Activated naive CD8-positive, alpha-beta T cell treated with anti-CD3 and anti-CD28 coated beads for 36 hours (primary cell): ENCODE data around the gene DOCK4. TPM values are rescaled to one million over a fixed set of nuclear protein-coding genes. Genes with fewer than 3 reads are reported as not detected.

Experiments used
- DNase-seq: peaks from one replicate; pipeline ENCODE4 v3.0.0; 2021
- H3K27ac Mint-ChIP-seq: one replicate; pipeline ENCODE4 v1.8.0; 2022; ENCODE audit warnings: mild to moderate bottlenecking, moderate library complexity, mixed read lengths
- H3K27me3 Mint-ChIP-seq: one replicate; pipeline ENCODE4 v1.8.0; 2022; ENCODE audit warnings: mild to moderate bottlenecking, mixed read lengths
- H3K36me3 Mint-ChIP-seq: one replicate; pipeline ENCODE4 v1.8.0; 2021; ENCODE audit warnings: mild to moderate bottlenecking, mixed read lengths
- H3K4me1 Mint-ChIP-seq: one replicate; pipeline ENCODE4 v1.8.0; 2021; ENCODE audit warnings: mixed read lengths
- H3K4me3 Mint-ChIP-seq: one replicate; pipeline ENCODE4 v1.8.0; 2022; ENCODE audit warnings: mild to moderate bottlenecking, moderate library complexity, mixed read lengths
- H3K9me3 Mint-ChIP-seq: one replicate; pipeline ENCODE4 v1.8.0; 2022; ENCODE audit warnings: mixed read lengths
- total RNA-seq, 2 experiments: library from RNA; stranded (reverse); gene quantifications; one replicate each; pipeline ENCODE4 v1.2.3, GENCODE V29; 2021

Gene DOCK4
- total RNA-seq, 2 experiments from 2014 or later = 0.28 to 0.29 TPM

DNA sequence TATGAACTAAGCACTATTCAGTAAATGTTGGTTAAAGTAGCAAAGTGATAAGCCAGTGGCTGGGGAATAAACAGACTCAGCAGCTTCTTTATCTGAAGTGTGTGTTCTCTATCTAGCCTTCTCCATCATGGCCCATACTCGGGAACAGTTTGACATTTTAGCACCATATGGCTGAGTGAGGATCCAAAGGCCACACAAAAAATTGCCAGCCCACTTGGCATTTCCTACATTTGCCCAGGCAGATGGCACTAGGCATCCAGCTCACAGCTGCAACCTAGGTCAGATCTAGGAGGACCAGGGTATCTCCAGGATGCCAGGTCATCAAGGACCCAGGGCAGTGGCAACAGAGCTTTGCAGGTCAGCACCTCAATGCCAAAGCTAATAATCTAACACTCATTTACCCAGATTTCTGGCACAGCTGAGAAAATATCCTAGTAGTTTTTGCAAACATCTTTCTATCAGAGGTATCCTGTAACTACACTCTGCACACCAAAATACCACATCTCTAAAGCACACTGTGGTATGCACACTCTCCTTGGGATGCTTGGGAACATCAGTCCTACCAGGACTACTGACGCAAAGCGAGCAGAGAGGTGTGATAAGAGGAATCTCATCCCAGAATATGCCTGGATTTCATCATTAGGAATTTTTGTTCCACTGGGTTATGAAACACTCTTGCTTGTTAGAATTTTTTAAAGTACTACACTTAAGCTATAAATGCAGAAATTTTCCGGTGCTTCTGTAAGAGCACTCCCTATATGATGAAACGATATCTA, 61.7 kb downstream of the DOCK4 start:
- Mint-ChIP-seq H3K27ac (no peak overlapping the region), H3K27me3 (no peaks in the 10 kb centered on the region), H3K4me1 (no peaks in the 10 kb centered on the region), H3K9me3 (no peaks in the 10 kb centered on the region), H3K4me3 (no peak overlapping the region), H3K36me3 (no peaks in the 10 kb centered on the region)
- no peak for DNase-seq

DNA sequence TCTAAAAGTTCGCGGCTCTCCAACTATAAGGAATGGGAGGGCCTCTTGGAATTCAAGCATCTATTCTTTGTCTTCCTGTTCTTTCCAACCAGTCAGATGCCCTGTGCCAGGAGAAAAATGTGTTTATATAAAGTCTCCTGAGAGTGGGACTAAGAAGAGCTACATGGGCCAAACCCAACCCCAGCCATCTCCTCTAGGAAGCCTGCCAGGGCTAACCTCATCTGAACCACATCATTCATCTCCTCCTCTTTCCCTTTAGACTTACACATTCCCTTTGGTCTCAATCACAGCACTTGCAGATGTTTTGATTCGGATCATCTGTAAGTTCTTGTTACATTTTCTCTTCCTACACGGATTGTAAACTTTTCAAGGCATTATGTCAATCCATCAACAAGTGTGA, 62.6 kb downstream of the DOCK4 start:
- DNase-seq = no peak
- H3K27ac Mint-ChIP-seq = no peak overlapping the region
- H3K27me3 Mint-ChIP-seq = no peaks in the 10 kb centered on the region
- H3K4me3 Mint-ChIP-seq = no peak overlapping the region
- no peaks in the 10 kb centered on the region for H3K36me3 Mint-ChIP-seq
- no peaks in the 10 kb centered on the region for H3K9me3 Mint-ChIP-seq
- no peaks in the 10 kb centered on the region for H3K4me1 Mint-ChIP-seq

DNA sequence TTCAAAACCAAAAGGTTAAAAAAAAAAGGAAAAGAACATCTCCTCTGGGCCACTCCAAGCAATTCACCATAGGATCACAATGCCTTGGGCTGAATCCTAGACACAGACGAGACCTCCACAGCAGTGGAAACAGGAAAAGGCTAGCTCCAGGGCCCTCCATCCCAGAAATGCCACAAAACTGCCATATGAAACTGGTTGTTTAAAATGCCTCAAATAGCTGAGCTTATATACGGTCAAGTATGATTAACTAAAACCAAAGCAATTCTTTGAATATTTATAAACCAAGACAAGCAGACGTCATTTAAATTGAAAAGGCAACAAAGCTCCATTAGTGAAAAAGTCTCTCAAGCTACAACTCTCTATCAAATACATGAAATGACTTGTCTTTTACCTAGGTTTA, 63.1 kb downstream of the DOCK4 start:
- no peaks in the 10 kb centered on the region for H3K9me3 Mint-ChIP-seq

DNA sequence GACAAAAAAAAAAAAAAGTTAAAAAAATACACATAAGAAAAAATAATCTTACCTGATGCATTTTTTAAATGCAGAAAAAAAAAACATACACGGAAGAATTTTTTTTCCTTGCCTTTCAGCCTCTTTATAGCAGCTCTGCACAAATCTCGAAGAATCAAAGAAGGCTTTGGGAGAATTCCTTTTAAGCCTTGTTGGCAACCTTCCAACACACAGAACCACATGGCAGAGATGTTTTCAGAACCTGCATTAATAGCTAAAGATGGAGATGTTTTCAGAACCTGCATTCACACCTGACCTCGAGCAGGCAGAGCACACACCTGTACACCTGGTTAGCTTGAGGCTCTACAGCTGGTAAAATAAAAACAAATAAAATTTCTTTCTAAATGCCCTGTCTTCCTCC, 65.6 kb downstream of the DOCK4 start:
- Mint-ChIP-seq H3K4me1 (no peaks in the 10 kb centered on the region), H3K27ac (no peak overlapping the region), H3K4me3 (no peak overlapping the region), H3K27me3 (no peaks in the 10 kb centered on the region), H3K36me3 (no peaks in the 10 kb centered on the region), H3K9me3 (no peaks in the 10 kb centered on the region)
- DNase-seq = no peak

More for the DNA sequence above, 63.1 kb downstream of the DOCK4 start:
- Mint-ChIP-seq H3K4me3 (no peak overlapping the region), H3K36me3 (no peaks in the 10 kb centered on the region), H3K4me1 (no peaks in the 10 kb centered on the region), H3K27ac (no peak overlapping the region), H3K27me3 (no peaks in the 10 kb centered on the region)
- DNase-seq = no peak

DNA sequence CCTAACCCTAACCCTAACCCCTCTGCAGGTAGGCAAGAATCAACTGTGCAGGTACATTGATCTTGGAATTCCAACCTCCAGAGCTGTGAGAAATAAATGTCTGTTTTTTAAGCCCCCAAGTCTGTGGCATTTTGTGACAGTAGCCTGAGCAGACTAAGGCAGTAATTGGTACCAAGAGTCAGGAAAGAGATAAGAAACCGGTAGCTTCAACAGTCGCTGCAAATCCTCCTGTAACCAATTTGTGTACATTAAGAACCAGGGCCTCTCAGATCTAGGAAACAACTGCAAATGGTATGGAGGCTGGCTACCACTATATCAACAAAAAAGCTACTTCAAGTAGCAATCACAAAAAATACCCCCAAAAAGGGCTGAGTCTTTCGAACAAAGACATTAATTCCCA, 67.3 kb downstream of the DOCK4 start:
- H3K36me3 Mint-ChIP-seq = no peaks in the 10 kb centered on the region
- no peak overlapping the region for H3K27ac Mint-ChIP-seq
- H3K9me3 Mint-ChIP-seq = no peaks in the 10 kb centered on the region
- DNase-seq = no peak
- no peaks in the 10 kb centered on the region for H3K4me1 Mint-ChIP-seq
- H3K27me3 Mint-ChIP-seq = no peaks in the 10 kb centered on the region
- H3K4me3 Mint-ChIP-seq = no peak overlapping the region

DNA sequence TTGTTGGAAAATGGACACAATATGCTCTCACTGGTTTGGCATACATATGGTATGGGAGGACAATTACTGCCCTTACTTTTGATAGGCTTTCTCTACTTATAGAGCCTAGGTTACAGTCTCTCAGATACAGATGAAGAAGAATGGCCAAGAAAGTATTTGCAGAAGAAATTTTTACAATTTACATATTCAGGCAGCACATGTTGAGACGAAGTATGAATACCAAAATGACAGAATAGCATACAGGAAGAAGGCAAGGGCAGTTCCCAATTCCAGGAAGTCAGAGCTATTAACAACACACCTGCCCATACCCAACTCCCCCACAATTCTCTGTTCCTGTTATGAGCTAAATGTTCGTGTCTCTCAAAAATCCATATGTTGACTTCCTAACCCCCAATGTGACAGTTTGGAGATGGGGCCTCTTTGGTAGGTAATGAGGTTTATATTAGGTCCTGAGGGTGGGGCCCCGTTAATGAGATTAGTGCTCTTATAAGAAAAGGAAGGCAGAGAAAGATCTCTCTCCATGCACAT, 67.8 kb downstream of the DOCK4 start:
- H3K36me3 Mint-ChIP-seq = no peaks in the 10 kb centered on the region
- H3K4me3 Mint-ChIP-seq = no peak overlapping the region
- H3K27ac Mint-ChIP-seq = no peak overlapping the region
- no peaks in the 10 kb centered on the region for H3K9me3 Mint-ChIP-seq
- no peaks in the 10 kb centered on the region for H3K27me3 Mint-ChIP-seq
- H3K4me1 Mint-ChIP-seq = no peaks in the 10 kb centered on the region
- DNase-seq = no peak

DNA sequence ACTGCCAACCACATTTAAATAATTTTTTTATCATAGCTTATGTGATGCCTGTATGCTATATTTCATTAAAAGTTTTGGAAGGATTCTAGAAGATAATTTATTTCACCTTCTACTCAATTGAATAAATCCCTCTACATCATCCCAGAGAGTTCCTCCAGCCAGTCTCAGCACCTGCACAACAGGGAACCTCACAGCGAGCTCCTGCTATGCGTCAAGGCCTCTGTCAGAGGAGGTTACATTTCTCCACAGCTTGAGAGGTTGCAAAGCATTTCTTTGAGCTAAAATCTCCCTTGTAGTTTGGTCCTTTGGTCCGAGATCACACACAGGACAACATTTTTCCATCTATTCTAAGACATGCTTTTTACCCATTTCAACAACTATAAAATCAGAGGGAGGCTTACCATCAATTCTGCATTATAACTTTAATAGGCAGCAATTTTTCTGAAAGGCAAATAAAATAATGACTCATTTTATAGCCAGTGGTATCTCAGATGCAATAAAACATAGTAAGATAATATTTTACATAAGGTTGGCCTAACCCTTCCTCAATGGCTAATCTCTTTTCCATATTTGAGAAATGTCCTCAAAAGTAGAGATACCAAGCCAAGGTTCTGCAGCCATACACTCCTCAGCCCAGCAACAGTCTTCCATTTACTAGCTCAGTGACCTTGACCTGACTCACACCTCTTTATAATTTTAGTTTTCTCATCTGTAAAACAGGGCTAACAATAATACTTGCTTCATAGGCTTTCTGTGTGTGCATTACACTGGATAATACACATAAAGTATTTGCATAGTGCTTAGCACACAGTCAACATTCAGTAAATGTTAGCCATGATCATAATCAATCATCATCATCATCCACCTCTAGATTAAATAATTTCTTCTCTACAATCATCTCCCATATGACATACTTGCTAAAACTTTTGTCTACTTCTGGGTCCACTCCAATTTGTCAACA, 68.8 kb downstream of the DOCK4 start:
- Mint-ChIP-seq H3K36me3 (no peaks in the 10 kb centered on the region), H3K27me3 (no peaks in the 10 kb centered on the region)

DNA sequence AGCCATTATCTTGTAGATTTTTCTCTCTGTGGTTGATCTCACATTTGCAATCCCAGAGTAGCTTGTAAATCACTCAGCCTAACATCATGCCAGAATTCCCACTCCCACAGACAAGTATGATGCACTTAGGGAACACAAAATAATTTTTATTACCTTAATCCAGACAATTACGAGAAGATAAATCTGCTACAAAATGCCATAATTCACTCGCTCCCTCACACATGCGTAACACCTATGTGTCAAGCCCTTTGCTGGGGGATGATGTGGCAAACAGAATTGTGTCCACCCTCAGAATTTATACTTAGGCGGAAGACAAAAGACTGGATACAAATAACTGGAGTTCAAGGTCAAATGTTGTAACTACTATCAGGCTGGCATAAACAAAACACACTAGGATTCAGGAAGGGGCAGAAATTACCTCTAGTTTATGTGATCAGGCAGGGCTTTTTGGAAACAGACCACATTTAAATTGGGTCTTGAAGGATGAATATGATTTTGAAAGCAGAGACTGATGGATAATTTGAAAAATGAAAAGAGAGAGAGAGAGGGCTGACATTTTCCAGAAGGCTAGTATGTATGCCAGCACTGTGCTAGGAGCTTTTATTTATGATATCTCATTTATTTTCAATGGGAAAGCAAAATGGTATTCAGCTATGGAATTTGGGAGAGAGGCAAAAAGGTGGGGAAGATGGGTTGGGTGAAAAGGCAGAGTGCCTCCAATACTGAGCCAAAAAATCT, 69.8 kb downstream of the DOCK4 start:
- DNase-seq = no peak
- Mint-ChIP-seq H3K27me3 (no peaks in the 10 kb centered on the region), H3K36me3 (no peaks in the 10 kb centered on the region), H3K4me3 (no peak overlapping the region), H3K9me3 (no peaks in the 10 kb centered on the region), H3K27ac (no peak overlapping the region), H3K4me1 (no peaks in the 10 kb centered on the region)

More for the DNA sequence above, 68.8 kb downstream of the DOCK4 start:
- H3K4me1 Mint-ChIP-seq = no peaks in the 10 kb centered on the region
- H3K4me3 Mint-ChIP-seq = no peak overlapping the region
- H3K9me3 Mint-ChIP-seq = no peaks in the 10 kb centered on the region
- DNase-seq = no peak
- no peak overlapping the region for H3K27ac Mint-ChIP-seq

DNA sequence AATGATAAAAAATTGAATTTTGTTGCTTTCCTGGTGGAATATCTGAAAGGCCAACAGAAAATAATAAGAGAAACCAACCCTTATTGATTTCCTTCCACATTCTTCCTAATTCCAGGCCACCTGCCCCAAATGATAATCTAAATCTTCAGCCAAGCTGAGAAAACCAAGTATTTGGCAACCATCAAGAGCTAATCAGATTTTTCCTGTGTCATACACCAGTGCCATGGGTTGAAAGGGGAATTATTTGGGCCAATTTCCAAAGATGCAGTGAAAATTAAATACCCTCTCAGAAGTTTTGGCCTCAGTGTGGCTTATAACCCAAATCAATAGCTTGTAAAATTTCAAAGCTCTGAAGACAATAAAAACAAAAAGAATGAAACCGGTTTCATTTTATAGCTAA, 70.4 kb downstream of the DOCK4 start:
- H3K36me3 Mint-ChIP-seq = no peaks in the 10 kb centered on the region
- no peak for DNase-seq

DNA sequence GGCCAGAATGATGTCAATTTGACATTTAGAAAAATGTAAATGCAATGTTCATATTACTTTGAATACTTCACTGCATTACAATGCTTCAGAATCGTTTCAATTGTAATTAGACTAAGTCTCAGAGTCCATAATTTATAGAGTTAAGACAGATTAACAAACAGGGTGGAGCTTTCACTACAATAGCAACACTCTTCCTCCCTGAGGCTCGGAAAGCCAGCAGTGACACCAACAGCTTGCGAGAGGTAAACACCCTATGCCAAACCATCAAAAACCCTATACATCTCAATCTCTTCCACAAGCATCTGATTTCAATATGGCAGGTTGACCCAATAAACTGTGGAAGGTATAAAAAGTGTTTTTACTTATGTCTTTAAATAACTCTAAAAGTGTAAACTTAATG, 72.2 kb downstream of the DOCK4 start:
- Mint-ChIP-seq H3K4me1 (no peaks in the 10 kb centered on the region), H3K27ac (no peak overlapping the region), H3K4me3 (no peak overlapping the region), H3K27me3 (no peaks in the 10 kb centered on the region), H3K36me3 (no peaks in the 10 kb centered on the region), H3K9me3 (no peaks in the 10 kb centered on the region)
- no peak for DNase-seq

More for the DNA sequence above, 70.4 kb downstream of the DOCK4 start:
- Mint-ChIP-seq H3K27ac (no peak overlapping the region), H3K9me3 (no peaks in the 10 kb centered on the region), H3K27me3 (no peaks in the 10 kb centered on the region), H3K4me1 (no peaks in the 10 kb centered on the region), H3K4me3 (no peak overlapping the region)

DNA sequence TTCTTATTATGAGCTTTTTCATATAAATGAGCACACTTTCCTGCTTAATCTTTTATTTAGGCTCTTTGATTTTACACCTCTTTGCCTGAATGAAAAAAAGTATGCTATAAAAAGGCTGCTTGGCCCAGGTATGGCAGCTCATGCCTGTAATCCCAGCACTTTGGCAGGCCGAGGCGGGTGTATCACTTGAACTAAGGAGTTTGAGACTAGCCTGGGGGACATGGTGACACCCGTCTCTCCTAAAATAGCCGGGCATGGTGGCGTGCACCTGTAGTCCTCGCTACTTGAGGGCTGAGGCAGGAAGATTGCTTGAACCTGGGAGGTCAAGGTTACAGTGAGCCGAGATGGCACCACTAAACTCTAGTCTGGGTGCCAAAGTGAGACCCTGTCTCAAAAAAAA, 72.9 kb downstream of the DOCK4 start:
- H3K4me3 Mint-ChIP-seq = no peak overlapping the region
- DNase-seq = no peak
- no peaks in the 10 kb centered on the region for H3K27me3 Mint-ChIP-seq
- no peaks in the 10 kb centered on the region for H3K4me1 Mint-ChIP-seq
- H3K36me3 Mint-ChIP-seq = no peaks in the 10 kb centered on the region
- no peaks in the 10 kb centered on the region for H3K9me3 Mint-ChIP-seq
- no peak overlapping the region for H3K27ac Mint-ChIP-seq

DNA sequence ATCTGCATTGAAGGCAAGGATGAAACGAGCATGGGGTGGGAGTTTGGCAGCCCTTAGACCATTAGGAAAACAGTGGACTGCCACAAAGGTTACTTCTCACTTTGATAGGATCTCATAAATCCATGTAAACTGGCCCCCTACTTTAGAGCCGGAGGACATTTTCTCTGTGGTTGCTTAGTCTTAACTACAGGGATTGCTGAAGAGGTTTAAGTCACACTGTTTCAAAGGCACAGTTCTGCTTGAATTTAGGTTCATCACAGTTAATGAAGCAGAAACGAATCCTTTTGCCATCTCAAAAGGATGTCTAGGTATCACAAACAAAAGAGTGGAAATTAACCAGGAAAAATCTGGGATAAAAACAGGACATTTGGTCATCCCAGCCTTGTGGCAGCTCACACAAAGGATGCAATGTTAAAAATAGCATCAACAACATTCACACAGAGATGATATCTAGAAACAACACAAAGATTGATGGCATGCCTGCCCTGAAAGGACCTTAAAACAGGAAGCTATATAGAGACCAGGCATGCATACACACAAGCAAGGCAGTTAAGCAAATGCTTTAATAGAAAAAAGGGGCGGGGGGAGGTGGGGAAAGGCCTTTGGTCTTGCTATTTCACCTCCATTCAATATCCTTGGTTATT, 74.0 kb downstream of the DOCK4 start:
- no peak for DNase-seq
- Mint-ChIP-seq H3K4me3 (no peak overlapping the region), H3K27me3 (no peaks in the 10 kb centered on the region), H3K9me3 (no peaks in the 10 kb centered on the region), H3K36me3 (no peaks in the 10 kb centered on the region), H3K4me1 (no peaks in the 10 kb centered on the region), H3K27ac (no peak overlapping the region)

DNA sequence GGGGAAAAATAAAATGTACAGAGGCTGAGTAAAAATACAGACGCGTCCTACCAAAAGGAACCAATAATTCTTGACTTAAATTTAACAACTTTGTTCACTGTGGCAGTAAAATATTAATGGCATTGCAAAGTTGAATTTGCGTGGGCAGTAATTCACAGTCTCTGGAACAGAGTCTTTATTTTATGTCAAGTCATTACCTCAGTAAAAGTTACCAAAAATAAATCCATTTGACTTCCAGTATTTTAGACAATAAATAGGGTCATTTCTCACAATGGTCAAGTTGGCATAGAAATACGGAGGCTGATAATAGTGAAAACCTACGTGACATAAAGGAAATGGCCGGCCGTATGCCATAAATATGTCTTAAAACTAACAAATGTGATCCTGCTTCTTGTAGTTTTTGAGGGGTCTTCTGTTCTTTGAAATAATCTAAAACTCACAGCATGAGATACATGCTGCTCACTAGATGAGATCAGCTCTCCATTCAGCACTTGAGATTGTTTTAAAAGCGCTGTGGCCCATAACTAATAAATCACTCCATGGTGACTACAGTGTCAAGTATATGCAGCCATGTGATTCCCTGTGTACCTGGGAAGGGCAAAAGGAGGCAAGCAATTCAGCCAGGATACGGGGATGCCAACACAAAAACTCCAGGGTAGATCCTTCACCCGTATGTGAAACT, 75.3 kb downstream of the DOCK4 start:
- no peak overlapping the region for H3K27ac Mint-ChIP-seq

More for the DNA sequence above, 75.3 kb downstream of the DOCK4 start:
- no peaks in the 10 kb centered on the region for H3K36me3 Mint-ChIP-seq
- H3K4me3 Mint-ChIP-seq = no peak overlapping the region
- H3K9me3 Mint-ChIP-seq = no peaks in the 10 kb centered on the region
- no peak for DNase-seq
- no peaks in the 10 kb centered on the region for H3K27me3 Mint-ChIP-seq
- no peaks in the 10 kb centered on the region for H3K4me1 Mint-ChIP-seq
